Stimulated activated CD4-positive, alpha-beta T cell treated with anti-CD3 and anti-CD28 coated beads, Interleukin-4, amount 100 ng/mL, for 4 hours (primary cell): ENCODE data around the gene NSUN6.

Experiments
- DNase-seq, 2 experiments: peaks; one replicate each; pipeline ENCODE4 v3.0.0-alpha.2; 2020

The NSUN6 gene

DNA sequence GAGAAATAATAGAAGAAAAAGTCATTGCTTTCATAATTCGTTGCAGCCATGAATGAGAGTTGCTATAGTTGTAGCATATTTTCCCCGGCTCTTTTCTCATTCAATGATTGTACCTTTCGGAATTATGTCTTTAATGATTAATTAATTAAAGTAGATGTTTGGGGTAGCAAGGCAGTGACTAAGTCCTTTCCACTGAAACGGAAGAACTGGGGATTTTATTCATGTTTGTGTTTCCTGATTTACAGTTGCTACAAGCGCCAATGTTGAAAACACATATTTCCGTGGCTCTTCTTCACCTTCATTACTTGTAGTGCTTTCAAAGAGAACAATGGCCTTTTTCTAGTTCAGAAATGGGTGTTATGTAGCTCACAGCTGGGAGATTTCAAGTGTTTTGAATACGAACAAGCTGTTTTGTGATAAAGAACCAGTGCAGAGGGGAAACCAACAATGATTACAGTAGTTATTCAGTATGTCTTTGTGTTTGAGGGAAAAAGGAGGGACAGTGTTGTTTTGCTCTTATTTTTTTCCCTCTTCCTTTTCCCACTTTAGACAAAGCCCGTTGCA, 153.5 kb downstream of the NSUN6 start:
- no peak for DNase-seq
